GM23338 (cell line): ENCODE data around the gene NUCB2.

ENCODE experiments used
- CREB1 ChIP-seq: fragments of 250-450 bp; sonication (Bioruptor Pico); IDR thresholded peaks from 2 replicates; pipeline ENCODE4 v1.5.0; 2020; ENCODE audit warnings: low read depth, mild to moderate bottlenecking, moderate library complexity
- CTCF ChIP-seq, 2 experiments: fragments of 200-600 bp in 1 of 2; sonication (generic) in 1 of 2; conservative IDR thresholded peaks; 2 replicates each; pipeline versions ENCODE4 v1.5.1 to v1.6.1; 2016 to 2017; ENCODE audit warnings: antibody characterized with exemption in 2 of 2, low read depth in 2 of 2, mild to moderate bottlenecking in 2 of 2, moderate library complexity in 1 of 2
- ETS1 ChIP-seq: IDR thresholded peaks from 2 replicates; pipeline ENCODE4 v1.6.1; 2016; ENCODE audit warnings: antibody characterized with exemption
- EZH2 ChIP-seq: fragments of 200-600 bp; sonication (generic); IDR thresholded peaks from one replicate; pipeline ENCODE4 v1.8.0; 2017; ENCODE audit warnings: antibody characterized with exemption, mild to moderate bottlenecking, low read depth; ENCODE audit not compliant: unreplicated experiment
- POLR2AphosphoS5 ChIP-seq: IDR thresholded peaks from 2 replicates; pipeline ENCODE4 v1.6.1; 2016; ENCODE audit warnings: antibody characterized with exemption, low read depth

GRCh38 chr11:17291710-17292109 is 15.2 kb downstream of the NUCB2 start:
- no peak for TF ChIP-seq CTCF (conservative IDR thresholded peaks at IDR 0.05; ENCODE audit: low read depth in 2 of 2)
- no peak for TF ChIP-seq ETS1
- TF ChIP-seq EZH2 = no peak
- TF ChIP-seq POLR2AphosphoS5 = no peak
- no peak for TF ChIP-seq CREB1 (CRISPR knock-in tag)
